OCI-LY3 (cell line): Measurements from ENCODE around the gene MMP7.

Source experiments
- CTCF ChIP-seq: fragments of 200-600, 300-600 bp; sonication (generic); IDR thresholded peaks from 2 replicates; pipeline ENCODE4 v1.5.1; 2014; ENCODE audit warnings: antibody characterized with exemption, low read length, low read depth
- EZH2phosphoT487 ChIP-seq: fragments of 200-600 bp; shearing (Covaris generic); IDR thresholded peaks from 2 replicates; pipeline ENCODE4 v1.6.1; 2018; ENCODE audit warnings: antibody characterized with exemption, mixed run types, low read depth

- peak; percentile 23; the same call in 1 of the 2 replicates for TF ChIP-seq CTCF
- TF ChIP-seq EZH2phosphoT487 = no peak
Measured at GRCh38 chr11:102518296-102519094, 12.1 kb downstream of the MMP7 start.
